SK-N-SH (cell line): ENCODE measurements around the gene CDK5. TPM values are rescaled to one million over a fixed set of nuclear protein-coding genes. Genes with fewer than 3 reads are reported as not detected.
A peak's percentile ranks its signal among the peaks of the same experiment; 100 is the strongest.

Source experiments
- CTCF ChIA-PET: fragments of 300-600, 350-600 bp; formaldehyde crosslinking; extraction: SDS; loops from one replicate; lab custom pipeline; 2021; lab: Yijun Ruan, JAX
- POLR2A ChIA-PET: fragments of 350-600 bp; sonication (Branson Sonifier 250); formaldehyde crosslinking; extraction: SDS; loops from one replicate; lab custom pipeline; 2020; ENCODE audit warnings: antibody characterized with exemption, inconsistent platforms; lab: Yijun Ruan, JAX
- DNase-seq: peaks from one replicate; pipeline ENCODE4 v3.0.0; 2012
- H2AFZ ChIP-seq: fragments of 200-600 bp; sonication (generic); 2 replicates; pipeline ENCODE4 v1.8.1; 2016; ENCODE audit warnings: antibody characterized with exemption, mild to moderate bottlenecking, low read depth
- H3F3A ChIP-seq: fragments of 200-600 bp; sonication (generic); replicated peaks from 2 replicates; pipeline ENCODE3; 2016; ENCODE audit warnings: antibody characterized with exemption, mild to moderate bottlenecking; ENCODE audit not compliant: insufficient read depth
- H3K27ac ChIP-seq, 2 experiments: fragments of 200-500 bp in 1 of 2; fragments of 200-600 bp in 1 of 2; sonication (Bioruptor generic) in 1 of 2; sonication (generic), shearing (Covaris generic) in 1 of 2; 2 replicates each; pipeline versions ENCODE4 v1.5.1 to v1.6.1; 2014 to 2016; ENCODE audit warnings: low read depth in 2 of 2, inconsistent platforms in 1 of 2, low read length in 1 of 2, mild to moderate bottlenecking in 1 of 2, mixed read lengths in 1 of 2
- H3K27me3 ChIP-seq: fragments of 200-600 bp; sonication (generic), shearing (Covaris generic); 2 replicates; pipeline ENCODE4 v1.6.1; 2016; ENCODE audit warnings: mixed run types; ENCODE audit not compliant: insufficient read depth
- H3K36me3 ChIP-seq, 2 experiments: fragments of 200-500 bp in 1 of 2; fragments of 200-600 bp in 1 of 2; sonication (Bioruptor generic) in 1 of 2; sonication (generic) in 1 of 2; replicated peaks in 1 of 2; 2 replicates each; pipeline versions ENCODE3 to v1.5.1; 2014 to 2016; ENCODE audit warnings: low read length in 1 of 2, mild to moderate bottlenecking in 1 of 2; ENCODE audit not compliant: insufficient read depth in 2 of 2, control insufficient read depth in 1 of 2
- H3K4me1 ChIP-seq, 2 experiments: fragments of 200-500 bp in 1 of 2; fragments of 200-600 bp in 1 of 2; sonication (Bioruptor generic) in 1 of 2; sonication (generic), shearing (Covaris generic) in 1 of 2; 2 replicates each; pipeline versions ENCODE4 v1.5.1 to v1.6.1; 2014 to 2016; ENCODE audit warnings: low read depth in 1 of 2, low read length in 1 of 2, mixed run types in 1 of 2; ENCODE audit not compliant: insufficient read depth in 2 of 2, control insufficient read depth in 1 of 2
- H3K4me2 ChIP-seq: fragments of 200-600 bp; sonication (generic), shearing (Covaris generic); 2 replicates; pipeline ENCODE4 v1.6.1; 2017; ENCODE audit warnings: mixed run types
- H3K4me3 ChIP-seq, 2 experiments: fragments of 200-500 bp in 1 of 2; fragments of 200-600 bp in 1 of 2; sonication (Bioruptor generic) in 1 of 2; sonication (generic), shearing (Covaris generic) in 1 of 2; 2 replicates each; pipeline versions ENCODE4 v1.5.1 to v1.8.1; 2014 to 2016; ENCODE audit warnings: low read depth in 2 of 2, inconsistent platforms in 1 of 2, low read length in 1 of 2, mild to moderate bottlenecking in 1 of 2, mixed read lengths in 1 of 2, moderate library complexity in 1 of 2
- H3K79me2 ChIP-seq: fragments of 200-600 bp; sonication (generic); 2 replicates; pipeline ENCODE4 v1.8.1; 2017; ENCODE audit warnings: mild to moderate bottlenecking; ENCODE audit not compliant: insufficient read depth
- H3K9ac ChIP-seq: fragments of 200-600 bp; sonication (generic); 2 replicates; pipeline ENCODE4 v1.6.1; 2017; ENCODE audit warnings: mixed run types
- H3K9me2 ChIP-seq: fragments of 200-600 bp; sonication (generic); 2 replicates; pipeline ENCODE4 v1.6.1; 2017; ENCODE audit warnings: mixed run types
- H3K9me3 ChIP-seq: fragments of 200-600 bp; sonication (generic); 2 replicates; pipeline ENCODE4 v1.6.1; 2017; ENCODE audit warnings: mixed run types, mild to moderate bottlenecking, moderate library complexity
- H4K20me1 ChIP-seq: fragments of 200-600 bp; sonication (generic); 2 replicates; pipeline ENCODE4 v1.6.1; 2017; ENCODE audit warnings: mild to moderate bottlenecking, mixed run types; ENCODE audit not compliant: insufficient read depth
- ELF1 ChIP-seq: IDR thresholded peaks from 2 replicates; pipeline ENCODE4 v1.4.0; 2012
- FOXM1 ChIP-seq: IDR thresholded peaks from 2 replicates; pipeline ENCODE4 v1.4.0; 2012; ENCODE audit warnings: low read depth, mild to moderate bottlenecking
- GABPA ChIP-seq: IDR thresholded peaks from 2 replicates; pipeline ENCODE4 v1.4.0; 2012; ENCODE audit warnings: low read depth, mild to moderate bottlenecking
- MEF2A ChIP-seq: IDR thresholded peaks from 2 replicates; pipeline ENCODE4 v1.4.0; 2012; ENCODE audit warnings: low read depth, borderline replicate concordance
- MXI1 ChIP-seq: IDR thresholded peaks from 2 replicates; pipeline ENCODE4 v1.6.1; 2012; ENCODE audit warnings: mild to moderate bottlenecking, low read depth, low read length, improper control_type of control experiment
- NFIC ChIP-seq: IDR thresholded peaks from 2 replicates; pipeline ENCODE4 v1.4.0; 2012; ENCODE audit warnings: borderline replicate concordance
- SIN3A ChIP-seq: IDR thresholded peaks from 2 replicates; pipeline ENCODE4 v1.6.1; 2012; ENCODE audit warnings: low read depth, mild to moderate bottlenecking, low read length, moderate library complexity, borderline replicate concordance
- TAF1 ChIP-seq: IDR thresholded peaks from 2 replicates; pipeline ENCODE4 v1.6.1; 2012; ENCODE audit warnings: low read depth, mild to moderate bottlenecking, low read length, moderate library complexity, borderline replicate concordance
- TCF12 ChIP-seq: IDR thresholded peaks from 2 replicates; pipeline ENCODE4 v1.4.0; 2012
- WGBS: methylation state at CpG from one replicate; pipeline ENCODE4 v1.1.6; 2017; ENCODE audit warnings: low lambda C conversion rate; 5-methylcytosine and 5-hydroxymethylcytosine counted together
- polyA plus RNA-seq, 3 experiments: library from polyadenylated mRNA; depleted of rRNA; stranded (reverse); fragments of >200 nt; gene quantifications; 2 replicates each; pipeline ENCODE4 v1.2.3, GENCODE V29; 2012
- TF ChIP-seq, protein P1 (sequence below): IDR thresholded peaks from 2 replicates; pipeline ENCODE4 v1.4.0; 2012; ENCODE audit warnings: low read depth
- TF ChIP-seq, protein P2 (sequence below): fragments of 150-350 bp; IDR thresholded peaks from 2 replicates; pipeline ENCODE4 v1.6.1; 2016; ENCODE audit warnings: mild to moderate bottlenecking, low read depth, low read length
- TF ChIP-seq, protein P3 (sequence below): fragments of 150-350 bp; IDR thresholded peaks from 2 replicates; pipeline ENCODE4 v1.6.1; 2017; ENCODE audit warnings: antibody characterized with exemption, low read length, low read depth, borderline replicate concordance
- TF ChIP-seq, protein P4 (sequence below): IDR thresholded peaks from 2 replicates; pipeline ENCODE4 v1.4.0; 2012; ENCODE audit warnings: low read depth, borderline replicate concordance

CDK5 gene
- polyA plus RNA-seq, 1 of the 3 experiments (the other 2 are of a cell fraction), result 125 TPM

DNA sequence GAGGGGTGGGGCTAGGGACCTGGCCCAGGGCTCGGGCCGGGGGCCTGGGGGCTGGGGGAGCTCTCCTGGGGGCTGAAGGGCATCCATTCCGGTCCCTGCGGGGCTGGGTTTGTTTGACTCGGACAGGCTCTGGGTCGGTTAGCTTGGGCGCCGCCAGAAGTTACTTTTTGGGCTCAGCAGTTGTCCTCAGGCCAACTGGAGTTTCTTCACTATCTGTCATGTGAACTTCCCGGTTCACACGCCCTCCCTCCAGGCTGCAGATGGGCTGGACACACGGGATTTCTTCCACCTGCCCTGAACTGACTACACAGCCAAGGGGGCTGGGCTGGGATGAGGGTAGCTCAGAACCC, 5.5 kb upstream of the CDK5 start:
- 64% methylated on average over 8 of the region's 11 CpGs for WGBS
- Histone ChIP-seq H3K4me1 (peaks cover 24 to 32% of the 10 kb centered on the region in 2 experiments), H3K79me2 (peaks cover 67% of the 10 kb centered on the region), H3K9me3 (no peaks in the 10 kb centered on the region), H3K27me3 (no peaks in the 10 kb centered on the region), H3K9me2 (no peaks in the 10 kb centered on the region), H3F3A (no peaks in the 10 kb centered on the region), H3K27ac (no peak overlapping the region), H3K9ac (no peak overlapping the region), H4K20me1 (peaks cover 40% of the 10 kb centered on the region), H3K4me3 (no peak overlapping the region), H3K36me3 (peaks cover 40 to 53% of the 10 kb centered on the region in 2 experiments), H2AFZ (no peak overlapping the region), H3K4me2 (no peak overlapping the region)
- POLR2A ChIA-PET, result no interaction called here
- TF ChIP-seq, protein P1, sequence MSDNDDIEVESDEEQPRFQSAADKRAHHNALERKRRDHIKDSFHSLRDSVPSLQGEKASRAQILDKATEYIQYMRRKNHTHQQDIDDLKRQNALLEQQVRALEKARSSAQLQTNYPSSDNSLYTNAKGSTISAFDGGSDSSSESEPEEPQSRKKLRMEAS, result no peak
- TF ChIP-seq NFIC (no peak), MEF2A (no peak), GABPA (no peak), SIN3A (no peak), FOXM1 (no peak), ELF1 (no peak)
- TF ChIP-seq, protein P2, sequence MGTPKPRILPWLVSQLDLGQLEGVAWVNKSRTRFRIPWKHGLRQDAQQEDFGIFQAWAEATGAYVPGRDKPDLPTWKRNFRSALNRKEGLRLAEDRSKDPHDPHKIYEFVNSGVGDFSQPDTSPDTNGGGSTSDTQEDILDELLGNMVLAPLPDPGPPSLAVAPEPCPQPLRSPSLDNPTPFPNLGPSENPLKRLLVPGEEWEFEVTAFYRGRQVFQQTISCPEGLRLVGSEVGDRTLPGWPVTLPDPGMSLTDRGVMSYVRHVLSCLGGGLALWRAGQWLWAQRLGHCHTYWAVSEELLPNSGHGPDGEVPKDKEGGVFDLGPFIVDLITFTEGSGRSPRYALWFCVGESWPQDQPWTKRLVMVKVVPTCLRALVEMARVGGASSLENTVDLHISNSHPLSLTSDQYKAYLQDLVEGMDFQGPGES, result no peak
- TF ChIP-seq, protein P3, sequence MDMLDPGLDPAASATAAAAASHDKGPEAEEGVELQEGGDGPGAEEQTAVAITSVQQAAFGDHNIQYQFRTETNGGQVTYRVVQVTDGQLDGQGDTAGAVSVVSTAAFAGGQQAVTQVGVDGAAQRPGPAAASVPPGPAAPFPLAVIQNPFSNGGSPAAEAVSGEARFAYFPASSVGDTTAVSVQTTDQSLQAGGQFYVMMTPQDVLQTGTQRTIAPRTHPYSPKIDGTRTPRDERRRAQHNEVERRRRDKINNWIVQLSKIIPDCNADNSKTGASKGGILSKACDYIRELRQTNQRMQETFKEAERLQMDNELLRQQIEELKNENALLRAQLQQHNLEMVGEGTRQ, result no peak
- CTCF ChIA-PET, result interaction anchor here (1.0 to 12.2 kb wide), 10 partner anchors 13 to 164 kb away, joined by 3 to 126 read pairs (median 4); partner anchors contain the start of genes FASTK and TMUB1
- DNase-seq, result no peak

DNA sequence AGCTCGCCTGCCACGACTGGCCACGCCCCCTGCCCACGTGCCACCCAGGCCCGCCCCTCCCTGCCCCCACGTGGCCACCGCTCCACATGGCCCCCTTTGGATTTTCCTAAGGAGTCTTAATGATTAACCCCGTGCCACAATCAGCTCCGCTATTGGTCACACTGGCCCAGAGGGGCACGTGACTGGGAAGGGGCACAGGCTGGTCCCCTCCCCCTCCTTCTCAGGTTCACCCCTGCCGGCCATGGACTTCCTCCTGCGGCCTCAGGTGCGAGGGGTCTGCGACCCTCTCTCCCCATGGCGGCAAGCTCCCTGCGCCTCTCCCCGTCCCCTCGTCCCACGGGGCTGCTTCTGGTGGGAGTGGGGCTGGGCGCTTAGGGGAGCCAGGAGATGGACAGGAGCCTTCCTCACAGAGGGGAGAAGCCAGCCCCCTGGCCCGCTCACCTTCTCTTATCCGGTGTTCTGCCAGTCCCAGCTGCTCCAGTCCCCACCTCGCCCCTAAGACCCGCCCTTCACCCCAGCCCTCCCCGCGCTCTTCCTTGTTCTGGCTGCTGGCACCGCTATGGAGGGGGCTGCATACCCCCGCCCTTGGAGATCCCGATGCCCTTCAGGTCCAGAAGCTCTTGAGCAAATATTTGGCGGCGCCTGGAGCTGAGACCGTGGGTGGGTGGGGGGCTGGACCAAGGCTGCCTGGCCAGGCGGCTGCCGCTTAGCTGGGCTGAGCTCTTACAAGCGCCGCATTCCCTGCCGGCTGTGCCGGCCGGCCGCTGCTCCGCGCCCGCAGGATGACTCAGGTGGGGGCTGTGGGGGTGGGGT, 4.9 kb upstream of the CDK5 start:
- Histone ChIP-seq H3K27me3 (no peaks in the 10 kb centered on the region), H3K9me2 (no peaks in the 10 kb centered on the region), H3K27ac (0 out of 4 replicates have a peak overlapping the region, but pooled peaks of 1 of the 2 experiments have one; percentile 13), H3K9ac (no peak overlapping the region), H3K9me3 (no peaks in the 10 kb centered on the region), H3K4me3 (no peak overlapping the region), H3K79me2 (peaks cover 62% of the 10 kb centered on the region), H4K20me1 (peaks cover 40% of the 10 kb centered on the region), H3K36me3 (peaks cover 34 to 47% of the 10 kb centered on the region in 2 experiments), H3K4me2 (no peak overlapping the region), H2AFZ (no peak overlapping the region), H3K4me1 (peaks cover 24 to 33% of the 10 kb centered on the region in 2 experiments), H3F3A (no peaks in the 10 kb centered on the region)
- CTCF ChIA-PET, result interaction anchor here (0.9 to 12.2 kb wide), 10 partner anchors 15 to 164 kb away, joined by 3 to 126 read pairs (median 4); partner anchors contain the start of genes AGAP3, FASTK and TMUB1
- DNase-seq, result peak; percentile 81
- TF ChIP-seq, protein P4, sequence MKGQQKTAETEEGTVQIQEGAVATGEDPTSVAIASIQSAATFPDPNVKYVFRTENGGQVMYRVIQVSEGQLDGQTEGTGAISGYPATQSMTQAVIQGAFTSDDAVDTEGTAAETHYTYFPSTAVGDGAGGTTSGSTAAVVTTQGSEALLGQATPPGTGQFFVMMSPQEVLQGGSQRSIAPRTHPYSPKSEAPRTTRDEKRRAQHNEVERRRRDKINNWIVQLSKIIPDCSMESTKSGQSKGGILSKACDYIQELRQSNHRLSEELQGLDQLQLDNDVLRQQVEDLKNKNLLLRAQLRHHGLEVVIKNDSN, result peak; percentile 40; the same call in 1 of the 2 replicates
- TF ChIP-seq TAF1 (no peak), MXI1 (peak; percentile 60; the same call in 1 of the 2 replicates), MEF2A (no peak), TCF12 (no peak)
- TF ChIP-seq, protein P3, result no peak
- 80% methylated on average over 37 of the region's 43 CpGs for WGBS
- POLR2A ChIA-PET, result interaction anchor here (0.8 kb wide), 1 partner anchor 73 kb away, joined by 4 read pairs; no protein-coding TSS in a partner anchor
